ENCODE results near the gene CNOT3. TPM values are rescaled to one million over a fixed set of nuclear protein-coding genes. Genes with fewer than 3 reads are reported as not detected.

CNOT3 gene
- total RNA-seq, 1 donor from 2014 or later = 17.7 TPM

- no peak overlapping the region for H3K4me3 ChIP-seq
- peaks cover 0 to 70% of the 10 kb centered on the region in 2 donors for H3K36me3 ChIP-seq
- no peaks in the 10 kb centered on the region for H3K9me3 ChIP-seq
- H3K27me3 ChIP-seq = no peaks in the 10 kb centered on the region
- no peak for DNase-seq (ENCODE audit: extremely low spot score in 2 of 2)
- H3K4me1 ChIP-seq = peaks cover 13% of the 10 kb centered on the region
- no peak overlapping the region for H3K27ac ChIP-seq
- intact Hi-C loops (cut with DNase I) = no loop called here
- TF ChIP-seq CTCF (IDR thresholded peaks at IDR 0.05) (no peak), POLR2AphosphoS5 (IDR thresholded peaks at IDR 0.05; ENCODE audit: insufficient read depth in 1 of 2, low read depth in 1 of 2) (no peak), POLR2A (IDR thresholded peaks at IDR 0.05) (no peak)
Observed at GRCh38 chr19:54154603-54155345, 17.2 kb downstream of the CNOT3 start.

GRCh38 chr19:54155694-54156093, 18.1 kb downstream of the CNOT3 start:
- DNase-seq (ENCODE audit: extremely low spot score in 2 of 2) = no peak
- Histone ChIP-seq H3K27ac (no peak overlapping the region), H3K36me3 (peaks cover 0 to 62% of the 10 kb centered on the region in 2 donors), H3K27me3 (no peaks in the 10 kb centered on the region), H3K4me1 (peaks cover 20% of the 10 kb centered on the region), H3K9me3 (no peaks in the 10 kb centered on the region), H3K4me3 (no peak overlapping the region)
- intact Hi-C loops (cut with DNase I) = no loop called here
- TF ChIP-seq CTCF (IDR thresholded peaks at IDR 0.05) (no peak), POLR2A (IDR thresholded peaks at IDR 0.05) (no peak), POLR2AphosphoS5 (IDR thresholded peaks at IDR 0.05; ENCODE audit: insufficient read depth in 1 of 2, low read depth in 1 of 2) (no peak)

- DNase-seq (ENCODE audit: extremely low spot score in 2 of 2) = no peak
- intact Hi-C loops (cut with DNase I) = no loop called here
- Histone ChIP-seq H3K27ac (no peak overlapping the region), H3K4me1 (peaks cover 28% of the 10 kb centered on the region), H3K9me3 (no peaks in the 10 kb centered on the region), H3K4me3 (no peak overlapping the region), H3K36me3 (peaks cover 0 to 61% of the 10 kb centered on the region in 2 donors), H3K27me3 (no peaks in the 10 kb centered on the region)
- no peak for TF ChIP-seq CTCF (IDR thresholded peaks at IDR 0.05)
- no peak for TF ChIP-seq POLR2A (IDR thresholded peaks at IDR 0.05)
- no peak for TF ChIP-seq POLR2AphosphoS5 (IDR thresholded peaks at IDR 0.05; ENCODE audit: insufficient read depth in 1 of 2, low read depth in 1 of 2)
Observed at GRCh38 chr19:54156490-54156889, 18.9 kb downstream of the CNOT3 start.

- no peak overlapping the region for H3K4me3 ChIP-seq
Observed at GRCh38 chr19:54156953-54157352, 19.4 kb downstream of the CNOT3 start.

More at GRCh38 chr19:54156953-54157352, 19.4 kb downstream of the CNOT3 start:
- no peak for DNase-seq (ENCODE audit: extremely low spot score in 2 of 2)
- no peaks in the 10 kb centered on the region for H3K27me3 ChIP-seq
- no peaks in the 10 kb centered on the region for H3K9me3 ChIP-seq
- peaks cover 0 to 56% of the 10 kb centered on the region in 2 donors for H3K36me3 ChIP-seq
- no peak overlapping the region for H3K27ac ChIP-seq
- no peak for TF ChIP-seq CTCF (IDR thresholded peaks at IDR 0.05)
- no peak for TF ChIP-seq POLR2A (IDR thresholded peaks at IDR 0.05)
- no peak for TF ChIP-seq POLR2AphosphoS5 (IDR thresholded peaks at IDR 0.05; ENCODE audit: insufficient read depth in 1 of 2, low read depth in 1 of 2)
- H3K4me1 ChIP-seq = peaks cover 32% of the 10 kb centered on the region
- intact Hi-C loops (cut with DNase I) = no loop called here

All from vagina (tissue), 2 donors.